ENCODE results near the gene EXOC6B. TPM values are rescaled to one million over a fixed set of nuclear protein-coding genes. Genes with fewer than 3 reads are reported as not detected.

Gene EXOC6B
- total RNA-seq, 4 donors from 2014 or later, result 15.7 to 58.4 (median 37.9) TPM

GRCh38 chr2:72289736-72290135, 536.1 kb downstream of the EXOC6B start:
- Histone ChIP-seq H3K4me1 (no peaks in the 10 kb centered on the region), H3K27me3 (no peaks in the 10 kb centered on the region), H3K9me3 (no peaks in the 10 kb centered on the region), H3K36me3 (no peaks in the 10 kb centered on the region), H3K4me3 (no peak overlapping the region), H3K27ac (no peak overlapping the region)
- TF ChIP-seq POLR2AphosphoS5 (IDR thresholded peaks at IDR 0.05) (no peak), POLR2A (IDR thresholded peaks at IDR 0.05) (no peak), EP300 (IDR thresholded peaks at IDR 0.05; ENCODE audit: low read depth) (no peak), CTCF (IDR thresholded peaks at IDR 0.05) (no peak)
- no peak for DNase-seq
- in situ Hi-C loops (cut with MboI; ENCODE audit: low pct_ligation_motif_present in 1 of 4, low pct_unique_long_range_greater_than_20kb in 1 of 4, low sequenced_read_pairs in 3 of 4) (no loop called here), intact Hi-C loops (cut with DNase I; ENCODE audit: low total_unique reads) (no loop called here)
- WGBS, 2 donors (ENCODE audit: low coverage in 1 of 2), result 81 to 100% methylated on average over 1 to 3 of the region's 3 CpGs

GRCh38 chr2:72289283-72289682, 536.5 kb downstream of the EXOC6B start:
- Histone ChIP-seq H3K36me3 (no peaks in the 10 kb centered on the region), H3K9me3 (no peaks in the 10 kb centered on the region), H3K27me3 (no peaks in the 10 kb centered on the region), H3K4me3 (no peak overlapping the region), H3K4me1 (no peaks in the 10 kb centered on the region), H3K27ac (no peak overlapping the region)
- 55 to 90% methylated on average over 2 of the region's 2 CpGs for WGBS, 2 donors (ENCODE audit: low coverage in 1 of 2)
- in situ Hi-C loops (cut with MboI; ENCODE audit: low pct_ligation_motif_present in 1 of 4, low pct_unique_long_range_greater_than_20kb in 1 of 4, low sequenced_read_pairs in 3 of 4) (no loop called here), intact Hi-C loops (cut with DNase I; ENCODE audit: low total_unique reads) (no loop called here)
- TF ChIP-seq POLR2AphosphoS5 (IDR thresholded peaks at IDR 0.05) (no peak), CTCF (IDR thresholded peaks at IDR 0.05) (no peak)
- DNase-seq, result no peak

GRCh38 chr2:72278046-72278445, 547.8 kb downstream of the EXOC6B start:
- H3K27ac ChIP-seq, result no peak overlapping the region
- DNase-seq, result no peak
- H3K27me3 ChIP-seq, result no peaks in the 10 kb centered on the region
- intact Hi-C loops (cut with DNase I; ENCODE audit: low total_unique reads), result no loop called here
- TF ChIP-seq EP300 (IDR thresholded peaks at IDR 0.05; ENCODE audit: low read depth) (no peak), CTCF (IDR thresholded peaks at IDR 0.05) (no peak), POLR2A (IDR thresholded peaks at IDR 0.05) (no peak), POLR2AphosphoS5 (IDR thresholded peaks at IDR 0.05) (no peak)
- in situ Hi-C loops (cut with MboI; ENCODE audit: low pct_ligation_motif_present in 1 of 4, low pct_unique_long_range_greater_than_20kb in 1 of 4, low sequenced_read_pairs in 3 of 4), result no loop called here
- peaks cover 0 to 22% (median 16%) of the 10 kb centered on the region in 4 donors for H3K4me1 ChIP-seq
- peaks cover 0 to 3% (median 0%) of the 10 kb centered on the region in 4 donors for H3K36me3 ChIP-seq
- H3K4me3 ChIP-seq, result no peak overlapping the region
- no peaks in the 10 kb centered on the region for H3K9me3 ChIP-seq

DNA sequence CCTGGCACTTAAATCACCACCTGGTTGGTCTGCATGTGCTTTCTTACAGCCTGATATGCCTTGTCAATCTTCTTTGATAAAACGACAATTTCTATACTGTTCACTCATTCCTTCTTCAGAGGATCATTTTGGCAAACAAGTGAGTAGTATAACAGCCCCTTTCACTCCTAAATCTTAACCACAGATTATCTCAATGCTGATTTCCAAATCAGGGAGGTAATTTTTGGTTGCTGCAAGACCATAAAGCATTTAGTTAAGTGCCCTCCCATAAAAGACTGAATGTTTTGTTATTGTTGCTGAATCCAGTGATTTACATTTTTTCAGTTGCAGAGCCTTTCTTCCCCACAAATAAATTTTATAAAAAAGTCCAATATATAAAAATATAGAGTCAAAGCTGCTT, 549.0 kb downstream of the EXOC6B start:
- DNase-seq, result no peak
- H3K36me3 ChIP-seq, result peaks cover 0 to 3% (median 0%) of the 10 kb centered on the region in 4 donors
- no peaks in the 10 kb centered on the region for H3K9me3 ChIP-seq
- peaks cover 0 to 31% (median 22%) of the 10 kb centered on the region in 4 donors for H3K4me1 ChIP-seq
- 35 to 47% methylated on average over 1 of the region's 1 CpG for WGBS, 2 donors (ENCODE audit: low coverage in 1 of 2)
- in situ Hi-C loops (cut with MboI; ENCODE audit: low pct_ligation_motif_present in 1 of 4, low pct_unique_long_range_greater_than_20kb in 1 of 4, low sequenced_read_pairs in 3 of 4), result no loop called here
- no peak overlapping the region for H3K4me3 ChIP-seq
- no peaks in the 10 kb centered on the region for H3K27me3 ChIP-seq
- no peak overlapping the region for H3K27ac ChIP-seq
- no peak for TF ChIP-seq POLR2AphosphoS5 (IDR thresholded peaks at IDR 0.05)
- no peak for TF ChIP-seq POLR2A (IDR thresholded peaks at IDR 0.05)
- TF ChIP-seq CTCF (IDR thresholded peaks at IDR 0.05), result no peak
- TF ChIP-seq EP300 (IDR thresholded peaks at IDR 0.05; ENCODE audit: low read depth), result no peak
- intact Hi-C loops (cut with DNase I; ENCODE audit: low total_unique reads), result no loop called here
